HepG2 (cell line): ENCODE measurements around the gene SCP2. TPM values are rescaled to one million over a fixed set of nuclear protein-coding genes. Genes with fewer than 3 reads are reported as not detected.

ENCODE experiments used
- ATAC-seq: fragments of 200-7000 bp; cut with Tn5 transposase; 3 replicates; pipeline ENCODE4 v1.9.1; 2020; ENCODE audit warnings: mild to moderate bottlenecking, moderate library complexity
- BruUV-seq: library from RNA; stranded (reverse); fragments of 400-500 nt; replicated peaks from 2 replicates; lab custom pipeline; 2021; lab: Mats Ljungman, UMichigan
- CTCF ChIA-PET: fragments of 300-600 bp; formaldehyde crosslinking; extraction: SDS; loops from one replicate; lab custom pipeline; 2021; ENCODE audit warnings: low total read pairs, inconsistent platforms, low intra/inter-chr PET ratio; lab: Yijun Ruan, JAX
- POLR2A ChIA-PET: fragments of 350-600 bp; sonication (Branson Sonifier 250); formaldehyde crosslinking; loops from one replicate; lab custom pipeline; 2020; ENCODE audit warnings: antibody characterized with exemption, inconsistent platforms; lab: Yijun Ruan, JAX
- DNase-seq: peaks from one replicate; pipeline ENCODE4 v3.0.0-alpha.2; 2015; ENCODE audit warnings: low spot score
- FAIRE-seq: peaks from 3 replicates; lab custom pipeline; 2011; peaks lifted over from hg19 to GRCh38; lab: Jason Lieb, UNC
- H2AFZ ChIP-seq: one replicate; pipeline ENCODE4 v1.6.1; 2011; ENCODE audit warnings: low read length, inconsistent platforms
- H3K27ac ChIP-seq: fragments of 300-600 bp; 3 replicates; pipeline ENCODE4 v1.8.0; 2011; ENCODE audit warnings: mixed run types, mild to moderate bottlenecking, mixed read lengths, low read length, inconsistent platforms; ENCODE audit not compliant: insufficient read depth; ENCODE audit errors: extremely low read length
- H3K27me3 ChIP-seq, 2 experiments: fragments of 200-600 bp in 1 of 2; 2 replicates in 1 of 2; 3 replicates in 1 of 2; pipeline versions ENCODE4 v1.6.0 to v1.8.0; 2011; ENCODE audit warnings: low read length in 2 of 2, mild to moderate bottlenecking in 2 of 2, moderate library complexity in 2 of 2, inconsistent platforms in 1 of 2; ENCODE audit not compliant: insufficient read depth in 2 of 2, control insufficient read depth in 1 of 2
- H3K36me3 ChIP-seq, 2 experiments: fragments of 200-600 bp in 1 of 2; replicated peaks in 1 of 2; 2 replicates in 1 of 2; 3 replicates in 1 of 2; pipeline versions ENCODE4 v1.5.1 to v1.8.0; 2011; ENCODE audit warnings: low read length in 2 of 2, inconsistent platforms in 1 of 2; ENCODE audit not compliant: insufficient read depth in 2 of 2, control insufficient read depth in 1 of 2
- H3K4me1 ChIP-seq: 2 replicates; pipeline ENCODE4 v1.5.1; 2012; ENCODE audit warnings: low read length, inconsistent platforms; ENCODE audit not compliant: insufficient read depth
- H3K4me2 ChIP-seq: 2 replicates; pipeline ENCODE4 v1.6.0; 2011; ENCODE audit warnings: low read depth, low read length, inconsistent platforms
- H3K4me3 ChIP-seq, 3 experiments: fragments of 200-600 bp in 1 of 3; sonication (generic), shearing (Covaris generic) in 1 of 3; replicated peaks in 1 of 3; 2 replicates each; pipeline ENCODE4 v1.5.1; 2011 to 2016; ENCODE audit warnings: low read length in 3 of 3, inconsistent platforms in 2 of 3, low read depth in 2 of 3, mild to moderate bottlenecking in 2 of 3, control low read depth in 1 of 3, mixed read lengths in 1 of 3; ENCODE audit not compliant: insufficient read depth in 1 of 3
- H3K79me2 ChIP-seq: one replicate; pipeline ENCODE4 v1.6.1; 2011; ENCODE audit warnings: low read length, inconsistent platforms; ENCODE audit not compliant: insufficient read depth
- H3K9ac ChIP-seq: 2 replicates; pipeline ENCODE4 v1.6.0; 2011; ENCODE audit warnings: mild to moderate bottlenecking, low read depth, low read length, inconsistent platforms; ENCODE audit not compliant: insufficient read depth
- H3K9me3 ChIP-seq: 2 replicates; pipeline ENCODE4 v1.5.1; 2012; ENCODE audit warnings: mild to moderate bottlenecking, low read length
- H4K20me1 ChIP-seq: 2 replicates; pipeline ENCODE4 v1.6.0; 2011; ENCODE audit warnings: inconsistent platforms, mild to moderate bottlenecking, low read length, moderate library complexity; ENCODE audit not compliant: insufficient read depth
- AKNA ChIP-seq: sonication (generic); formaldehyde crosslinking; IDR thresholded peaks from 2 replicates; pipeline ENCODE4 v1.4.0; 2020; ENCODE audit warnings: missing genetic modification reagents, borderline replicate concordance
- CBX1 ChIP-seq: IDR thresholded peaks from one replicate; pipeline ENCODE4 v1.6.1; 2016; ENCODE audit warnings: antibody characterized with exemption, low read depth
- MAZ ChIP-seq, 2 experiments: sonication (generic) in 1 of 2; formaldehyde crosslinking in 1 of 2; IDR thresholded peaks; 2 replicates each; pipeline versions ENCODE4 v1.5.0 to v1.6.1; 2012 to 2020; ENCODE audit warnings: low read depth in 2 of 2, mild to moderate bottlenecking in 2 of 2, borderline replicate concordance in 1 of 2, improper control_type of control experiment in 1 of 2, low read length in 1 of 2, missing genetic modification reagents in 1 of 2, moderate library complexity in 1 of 2
- MED1 ChIP-seq: sonication (generic); formaldehyde crosslinking; IDR thresholded peaks from 2 replicates; pipeline ENCODE4 v1.4.0; 2020; ENCODE audit warnings: missing genetic modification reagents
- NFKBIZ ChIP-seq: IDR thresholded peaks from 2 replicates; pipeline ENCODE4 v1.6.1; 2018; ENCODE audit warnings: missing genetic modification reagents, missing compliant biosample characterization
- PITX1 ChIP-seq: sonication (generic); formaldehyde crosslinking; IDR thresholded peaks from 2 replicates; pipeline ENCODE4 v1.5.1; 2020; ENCODE audit warnings: mild to moderate bottlenecking, missing genetic modification reagents
- POLR2AphosphoS2 ChIP-seq: IDR thresholded peaks from 2 replicates; pipeline ENCODE4 v1.6.1; 2011; ENCODE audit warnings: low read depth, low read length, improper control_type of control experiment
- SIN3A ChIP-seq: IDR thresholded peaks from 2 replicates; pipeline ENCODE4 v1.6.1; 2011; ENCODE audit warnings: low read depth, mild to moderate bottlenecking, control low read depth, low read length, borderline replicate concordance
- SNAPC5 ChIP-seq: sonication (generic); formaldehyde crosslinking; IDR thresholded peaks from 2 replicates; pipeline ENCODE4 v1.8.1; 2023; ENCODE audit warnings: mild to moderate bottlenecking, missing genetic modification reagents, borderline replicate concordance
- SP140L ChIP-seq: sonication (generic); formaldehyde crosslinking; IDR thresholded peaks from 2 replicates; pipeline ENCODE4 v1.4.0; 2020; ENCODE audit warnings: missing genetic modification reagents, borderline replicate concordance
- ZNF136 ChIP-seq: sonication (generic); formaldehyde crosslinking; IDR thresholded peaks from 2 replicates; pipeline ENCODE4 v1.8.1; 2022; ENCODE audit warnings: low read depth, mild to moderate bottlenecking, moderate library complexity, missing genetic modification reagents
- ZNF143 ChIP-seq: sonication (generic); formaldehyde crosslinking; IDR thresholded peaks from 2 replicates; pipeline ENCODE4 v1.4.0; 2020; ENCODE audit warnings: missing genetic modification reagents
- ZNF224 ChIP-seq: sonication (generic); formaldehyde crosslinking; IDR thresholded peaks from 2 replicates; pipeline ENCODE4 v1.5.0; 2020; ENCODE audit warnings: mild to moderate bottlenecking, missing genetic modification reagents
- ZNF337 ChIP-seq: sonication (generic); formaldehyde crosslinking; IDR thresholded peaks from 2 replicates; pipeline ENCODE4 v1.5.1; 2020; ENCODE audit warnings: missing genetic modification reagents, low read depth, mild to moderate bottlenecking, borderline replicate concordance
- ZNF770 ChIP-seq: sonication (generic); formaldehyde crosslinking; IDR thresholded peaks from 2 replicates; pipeline ENCODE4 v1.5.0; 2020; ENCODE audit warnings: mild to moderate bottlenecking, missing genetic modification reagents
- WGBS: methylation state at CpG from one replicate; pipeline ENCODE4 v1.1.6; 2017; ENCODE audit warnings: low lambda C conversion rate; 5-methylcytosine and 5-hydroxymethylcytosine counted together
- in situ Hi-C: cut with HindIII; loops from 2 replicates; pipeline ENCODE4 v1.10.0; 2017; ENCODE audit warnings: low pct_unique_long_range_greater_than_20kb; ENCODE audit not compliant: extremely low pct_ligation_motif_present
- intact Hi-C: fragments of 100-400 bp; cut with micrococcal nuclease; formaldehyde crosslinking; loops from one replicate; pipeline ENCODE4 v1.10.0; 2022; ENCODE audit not compliant: unreplicated experiment
- polyA plus RNA-seq, 8 experiments: library from polyadenylated mRNA; depleted of rRNA in 3 of 8; stranded (reverse) in 7 of 8; unstranded in 1 of 8; fragments of >200 nt; fragmentation: Illumina TruSeq in 4 of 8; extraction: Trizol in 4 of 8; gene quantifications; 2 replicates each; pipeline versions ENCODE4 v1.2.1 to v1.2.3, GENCODE V29; 2011 to 2016; ENCODE audit warnings: low read depth in 4 of 8, missing spikeins in 1 of 8, mixed read lengths in 1 of 8; ENCODE audit not compliant: insufficient read depth in 1 of 8
- total RNA-seq, 5 experiments: library from RNA; depleted of rRNA; stranded (reverse); fragments of >200 nt; fragmentation: Illumina TruSeq; extraction: Trizol; gene quantifications; 2 replicates each; pipeline ENCODE4 v1.2.3, GENCODE V29; 2016; ENCODE audit warnings: low read depth in 1 of 5

SCP2 gene
- total and polyA plus RNA-seq, 2 of the 13 experiments (the other 11 are each of a cell fraction or from before 2014, with no cell fraction given): 59.0 to 133 TPM

GRCh38 chr1:53084589-53084971 is 157.5 kb downstream of the SCP2 start:
- in situ Hi-C loops: no loop called here
- Histone ChIP-seq H2AFZ (no peak overlapping the region), H3K9me3 (no peaks in the 10 kb centered on the region), H4K20me1 (no peaks in the 10 kb centered on the region), H3K9ac (no peak overlapping the region), H3K4me1 (peaks cover 56% of the 10 kb centered on the region), H3K27me3 (peaks cover 21 to 71% of the 10 kb centered on the region in 2 experiments), H3K27ac (no peak overlapping the region), H3K4me3 (no peak overlapping the region), H3K36me3 (no peaks in the 10 kb centered on the region), H3K79me2 (no peaks in the 10 kb centered on the region), H3K4me2 (no peak overlapping the region)
- DNase-seq (no peak), ATAC-seq (no peak), FAIRE-seq (no peak)
- POLR2A ChIA-PET: no interaction called here
- CTCF ChIA-PET: no interaction called here
- no TSS peak for BruUV-seq
- 53% methylated on average over 6 of the region's 8 CpGs for WGBS
- intact Hi-C loops: loop anchor here (10.0 kb wide), 1 partner anchor 100 kb away; no protein-coding TSS in a partner anchor
- TF ChIP-seq PITX1: no peak
- no peak for TF ChIP-seq MED1 (CRISPR knock-in tag)
- no peak for TF ChIP-seq MAZ (IDR thresholded peaks at IDR 0.05; ENCODE audit: borderline replicate concordance, low read depth, low read length)
- TF ChIP-seq MAZ (CRISPR knock-in tag; IDR thresholded peaks at IDR 0.05; ENCODE audit: low read depth): no peak
- TF ChIP-seq SNAPC5: no peak
- no peak for TF ChIP-seq NFKBIZ (CRISPR knock-in tag)
- TF ChIP-seq POLR2AphosphoS2: no peak
- no peak for TF ChIP-seq ZNF136 (CRISPR knock-in tag)
- no peak for TF ChIP-seq ZNF770 (CRISPR knock-in tag)
- TF ChIP-seq AKNA (CRISPR knock-in tag): no peak
- no peak for TF ChIP-seq ZNF337 (CRISPR knock-in tag)
- no peak for TF ChIP-seq CBX1
- no peak for TF ChIP-seq SP140L
- TF ChIP-seq SIN3A: no peak
- no peak for TF ChIP-seq ZNF143
- TF ChIP-seq ZNF224: no peak
